Measurements from ENCODE around the gene TACC2.

TACC2 gene

DNA sequence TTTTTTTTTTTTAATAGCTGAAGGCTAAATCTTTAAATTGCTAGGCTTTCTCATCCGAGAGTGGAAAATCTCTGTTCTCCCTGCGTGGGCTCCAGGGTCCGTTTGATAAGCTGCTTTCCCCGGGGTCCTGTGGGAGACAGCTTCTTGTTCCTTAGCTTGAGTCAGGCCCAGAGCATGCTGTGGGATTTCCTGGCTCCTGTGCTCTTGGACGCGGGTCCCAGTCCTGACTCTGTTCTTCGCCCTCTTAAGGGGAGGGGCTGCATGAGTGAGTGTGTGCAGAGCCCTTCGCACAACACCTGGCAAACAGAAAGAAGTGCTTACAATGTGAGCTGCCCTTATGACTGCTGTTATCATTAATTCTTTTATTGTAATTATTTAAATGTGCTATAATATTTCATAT, 133.5 kb downstream of the TACC2 start:
- DNase-seq (ENCODE audit: low read depth, low spot score), result no peak

DNA sequence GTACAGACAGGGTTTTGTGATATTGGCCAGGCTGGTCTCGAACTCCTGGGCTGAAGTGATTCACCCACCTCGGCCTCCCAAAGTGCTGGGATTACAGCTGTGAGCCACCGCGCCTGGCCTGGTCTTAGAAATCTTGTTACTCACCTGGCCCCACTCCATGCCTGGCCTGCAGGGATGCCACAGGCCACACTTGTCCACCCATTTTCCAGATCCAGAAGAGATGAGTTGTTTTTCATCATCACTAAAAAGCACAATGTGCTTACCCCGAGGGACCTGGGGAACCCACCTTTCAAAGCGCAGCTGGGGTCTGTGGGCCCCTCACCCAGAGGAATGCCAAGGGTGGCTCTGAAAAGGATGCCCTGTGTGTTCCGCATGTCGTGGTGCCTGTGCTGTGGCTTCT, 134.2 kb downstream of the TACC2 start:
- no peak for DNase-seq (ENCODE audit: low read depth, low spot score)

DNA sequence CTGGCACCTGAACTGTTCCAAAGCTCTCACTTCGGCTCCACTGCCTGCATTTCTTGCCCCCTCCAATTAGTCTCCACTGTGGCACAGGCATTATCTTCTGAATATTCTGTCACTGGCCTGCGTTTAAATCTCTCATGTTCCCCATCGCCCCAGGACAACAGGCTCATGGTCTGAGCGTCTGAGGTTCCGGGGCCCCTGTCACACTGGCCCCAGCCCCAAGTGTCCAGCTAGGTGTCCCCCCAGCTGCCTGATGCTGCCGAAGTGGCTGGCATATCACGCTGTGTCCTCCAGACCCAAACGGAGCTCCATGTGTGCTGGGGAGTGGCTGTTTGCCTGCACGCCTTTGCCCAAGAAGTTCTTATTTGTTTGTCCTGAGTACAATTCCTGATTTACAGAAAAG, 135.4 kb downstream of the TACC2 start:
- no peak for DNase-seq (ENCODE audit: low read depth, low spot score)

DNA sequence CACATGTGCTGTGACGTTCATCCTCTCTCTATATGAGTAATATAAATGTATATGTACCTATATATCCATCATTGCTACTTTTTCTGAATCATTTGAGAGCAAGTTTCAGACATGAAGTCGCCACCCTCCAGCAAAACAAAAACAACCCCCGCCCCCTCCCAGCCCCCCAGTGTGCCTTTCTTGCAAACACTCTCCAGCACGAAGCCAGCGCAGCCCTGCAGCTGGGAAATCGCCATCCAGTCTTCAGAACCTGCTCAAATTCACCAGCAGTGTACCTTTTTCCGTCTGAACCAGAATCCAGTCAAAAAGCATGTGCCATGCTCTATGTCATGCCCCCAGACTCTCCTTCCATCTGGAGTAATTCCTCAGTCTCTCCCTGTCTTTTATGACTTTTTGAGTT, 135.8 kb downstream of the TACC2 start:
- DNase-seq (ENCODE audit: low read depth, low spot score), result no peak

DNA sequence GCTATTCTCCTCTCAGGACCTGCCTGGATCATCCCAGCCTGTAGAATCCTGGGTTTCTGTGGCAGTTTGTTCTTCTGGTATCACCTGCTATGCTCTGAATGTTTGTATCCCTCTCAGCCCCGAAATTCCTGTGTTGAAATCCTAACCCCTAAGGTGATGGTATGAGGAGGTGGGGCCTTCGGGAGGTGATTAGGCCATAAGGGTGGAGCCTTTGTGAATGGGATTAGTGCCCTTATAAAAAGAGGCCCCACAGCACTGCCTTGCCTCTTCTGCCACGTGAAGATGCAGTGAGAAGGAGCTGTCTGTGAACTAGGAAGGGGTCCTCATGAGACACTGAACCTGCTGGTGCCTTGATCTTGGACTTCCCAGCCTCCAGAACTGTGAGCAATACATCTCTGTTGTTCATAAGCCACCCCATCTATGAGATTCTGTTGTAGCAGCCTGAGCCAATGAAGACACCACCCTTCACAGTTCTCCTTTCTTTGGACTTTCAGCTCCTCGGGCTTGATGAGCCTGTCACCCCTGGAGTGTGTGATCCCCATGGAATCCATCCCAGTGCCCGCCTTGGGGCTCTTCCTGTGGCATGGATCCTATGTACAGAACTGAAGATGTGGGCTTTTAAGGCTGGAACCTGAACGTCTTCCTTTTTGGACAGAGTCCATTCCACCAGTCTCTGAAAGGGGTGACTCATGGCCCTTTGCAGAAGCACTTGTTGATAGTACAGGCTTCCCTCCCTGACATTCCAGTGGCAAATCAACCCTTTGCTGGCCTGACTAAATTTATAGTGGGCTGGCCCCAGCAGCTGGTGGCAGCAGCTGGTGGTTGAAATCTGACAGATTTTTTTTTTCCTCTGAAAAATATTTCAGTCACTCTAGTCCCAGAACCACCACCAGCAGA, 138.0 kb downstream of the TACC2 start:
- no peak for DNase-seq (ENCODE audit: low read depth, low spot score)

DNA sequence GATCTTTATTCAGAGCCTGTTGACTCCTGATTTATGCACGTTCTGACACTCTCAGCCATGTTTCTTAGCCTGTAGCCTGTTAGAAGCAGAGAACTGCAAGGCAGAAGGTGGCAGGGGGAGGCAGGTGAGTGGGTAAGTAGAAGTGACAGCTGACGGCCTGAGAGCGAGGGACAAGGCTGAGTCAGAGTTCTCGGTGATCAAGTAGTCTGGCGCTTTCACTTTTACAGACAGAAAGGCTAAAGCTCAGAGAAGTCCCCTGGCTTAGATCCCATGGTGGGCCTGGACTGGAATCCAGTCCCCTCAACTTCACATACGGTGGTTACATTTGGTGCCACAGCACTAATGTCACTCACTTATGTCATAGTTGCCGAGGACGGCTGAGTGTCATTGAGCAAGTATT, 139.0 kb downstream of the TACC2 start:
- DNase-seq (ENCODE audit: low read depth, low spot score), result no peak

DNA sequence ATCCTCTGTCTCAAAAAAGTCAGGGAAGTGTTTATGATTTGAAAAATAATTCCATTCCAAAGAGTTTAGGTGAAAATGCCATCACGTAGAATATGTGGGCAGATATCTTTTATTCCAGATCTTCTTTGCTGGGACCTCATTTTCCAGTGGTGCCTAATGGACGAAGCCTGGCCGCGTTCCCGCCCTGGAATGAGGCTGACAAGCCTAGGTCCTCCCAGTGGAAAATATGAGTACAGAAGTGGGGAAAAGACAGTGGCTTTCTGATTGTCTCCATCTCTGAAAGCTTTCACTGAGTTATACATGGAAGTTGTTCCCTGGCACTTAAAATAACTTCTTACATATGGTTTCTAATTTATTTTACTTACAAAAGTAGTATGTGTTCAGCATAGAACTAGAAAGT, 139.4 kb downstream of the TACC2 start:
- no peak for DNase-seq (ENCODE audit: low read depth, low spot score)

DNA sequence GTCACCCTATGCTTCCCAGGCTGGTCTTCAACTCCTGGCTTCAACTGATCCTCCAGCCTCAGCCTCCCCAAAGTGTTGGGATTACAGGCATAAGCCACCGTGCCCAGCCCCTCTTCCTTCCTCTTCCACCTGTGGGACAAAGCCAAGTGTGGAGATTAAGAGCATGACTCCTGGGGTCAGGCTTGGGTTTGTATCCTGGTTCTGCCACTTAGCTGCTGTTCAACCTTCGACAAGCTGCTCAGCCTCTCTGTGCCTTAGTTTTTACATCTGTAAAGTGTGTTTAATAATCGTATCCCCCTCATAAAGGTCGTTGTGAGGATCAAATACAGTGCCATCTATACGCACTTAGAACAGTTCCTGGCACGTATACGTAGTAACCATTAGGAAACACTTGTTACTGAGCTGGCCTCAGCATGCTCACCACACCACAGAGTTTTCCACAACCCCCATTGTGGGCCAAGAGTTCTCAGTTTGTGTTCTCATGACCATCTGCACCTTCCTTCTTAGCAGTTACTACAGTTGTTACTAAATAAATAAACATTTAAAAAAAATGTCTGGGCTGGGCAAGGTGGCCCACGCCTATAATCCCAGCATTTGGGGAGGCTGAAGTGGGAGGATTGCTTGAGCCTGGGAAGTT, 141.6 kb downstream of the TACC2 start:
- DNase-seq (ENCODE audit: low read depth, low spot score), result no peak

DNA sequence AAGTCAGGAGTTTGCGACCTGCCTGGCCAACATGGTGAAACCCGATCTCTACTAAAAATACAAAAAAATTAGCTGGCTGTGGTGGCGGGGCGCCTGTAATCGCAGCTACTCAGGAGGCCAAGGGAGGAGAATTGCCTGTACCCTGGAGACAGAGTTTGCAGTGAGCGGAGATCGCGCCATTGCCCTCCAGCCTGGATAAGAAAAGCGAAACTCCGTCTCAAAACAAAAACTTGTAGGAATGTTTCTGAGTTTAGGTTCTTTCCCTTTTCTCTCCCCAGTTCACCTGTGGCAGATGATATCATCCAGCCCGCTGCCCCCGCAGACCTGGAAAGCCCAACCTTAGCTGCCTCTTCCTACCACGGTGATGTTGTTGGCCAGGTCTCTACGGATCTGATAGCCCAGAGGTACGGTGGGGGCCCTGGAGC, 143.4 kb downstream of the TACC2 start:
- no peak for DNase-seq (ENCODE audit: low read depth, low spot score)

DNA sequence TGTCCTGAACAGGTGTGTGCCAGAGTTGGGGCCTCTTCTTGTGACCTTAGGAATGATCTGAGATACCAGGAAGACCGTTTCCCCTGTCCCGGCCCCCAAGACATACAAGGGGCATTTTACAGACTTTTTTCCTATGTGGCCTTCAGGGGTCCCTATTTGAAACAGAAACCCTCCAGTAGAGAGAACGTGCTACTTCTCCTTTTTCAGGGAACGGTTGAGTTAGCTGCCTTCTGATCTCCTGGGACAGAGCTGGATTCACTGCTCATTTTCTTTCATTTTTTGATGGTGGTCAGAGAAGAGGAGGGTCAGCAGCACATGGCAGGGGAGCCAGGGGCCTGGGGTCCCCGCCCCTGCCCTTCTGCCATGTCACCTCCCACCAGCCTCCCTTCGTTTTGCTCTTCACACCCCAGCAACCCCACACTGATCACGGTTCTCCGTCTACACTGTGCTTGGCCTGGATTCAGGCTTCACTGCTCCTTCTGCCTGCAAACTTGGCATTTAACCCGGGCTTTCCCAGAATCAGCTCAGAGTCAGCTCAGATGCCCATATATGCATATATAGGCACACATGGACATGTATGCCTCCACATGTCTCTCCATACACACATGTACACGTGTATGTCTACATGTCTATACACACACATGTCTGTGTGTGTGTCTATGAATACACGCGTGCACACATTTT, 144.1 kb downstream of the TACC2 start:
- DNase-seq (ENCODE audit: low read depth, low spot score), result no peak

DNA sequence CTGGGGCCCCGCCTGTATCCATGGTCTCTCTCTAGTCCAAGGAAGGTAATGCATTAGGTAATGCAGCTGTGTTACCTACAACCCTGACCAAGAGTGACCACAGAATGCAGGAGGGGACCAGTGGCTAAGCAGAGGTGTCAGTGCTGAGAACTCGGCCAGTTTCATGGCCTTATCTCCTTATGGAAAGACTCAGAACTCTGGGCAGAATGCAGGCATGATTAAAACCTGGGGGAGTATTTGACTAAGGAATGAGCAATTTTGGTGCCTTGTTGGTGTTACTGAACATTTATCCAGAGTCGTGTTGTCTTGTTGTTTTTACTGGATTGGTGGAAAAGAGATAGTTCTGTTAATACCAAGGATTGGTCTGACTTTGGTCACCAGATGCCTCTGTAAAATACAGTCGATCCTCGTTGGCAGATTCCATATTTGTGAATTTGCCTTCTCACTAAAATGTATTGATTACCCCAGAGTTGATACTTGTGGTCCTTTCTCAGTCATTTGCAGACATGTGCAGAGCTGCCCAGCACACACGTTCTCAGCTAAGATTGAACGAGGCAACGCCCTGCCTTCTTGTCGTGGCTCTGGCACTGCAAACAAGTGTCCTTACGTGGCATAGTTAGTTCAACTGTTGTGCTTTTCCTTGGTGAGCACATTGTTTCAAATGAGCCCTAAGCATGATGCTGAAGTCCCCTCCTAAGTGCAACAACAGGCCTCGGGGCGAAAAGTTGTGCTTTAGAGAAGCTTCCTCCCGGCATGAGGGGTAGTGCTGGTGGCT, 146.5 kb downstream of the TACC2 start:
- no peak for DNase-seq (ENCODE audit: low read depth, low spot score)

DNA sequence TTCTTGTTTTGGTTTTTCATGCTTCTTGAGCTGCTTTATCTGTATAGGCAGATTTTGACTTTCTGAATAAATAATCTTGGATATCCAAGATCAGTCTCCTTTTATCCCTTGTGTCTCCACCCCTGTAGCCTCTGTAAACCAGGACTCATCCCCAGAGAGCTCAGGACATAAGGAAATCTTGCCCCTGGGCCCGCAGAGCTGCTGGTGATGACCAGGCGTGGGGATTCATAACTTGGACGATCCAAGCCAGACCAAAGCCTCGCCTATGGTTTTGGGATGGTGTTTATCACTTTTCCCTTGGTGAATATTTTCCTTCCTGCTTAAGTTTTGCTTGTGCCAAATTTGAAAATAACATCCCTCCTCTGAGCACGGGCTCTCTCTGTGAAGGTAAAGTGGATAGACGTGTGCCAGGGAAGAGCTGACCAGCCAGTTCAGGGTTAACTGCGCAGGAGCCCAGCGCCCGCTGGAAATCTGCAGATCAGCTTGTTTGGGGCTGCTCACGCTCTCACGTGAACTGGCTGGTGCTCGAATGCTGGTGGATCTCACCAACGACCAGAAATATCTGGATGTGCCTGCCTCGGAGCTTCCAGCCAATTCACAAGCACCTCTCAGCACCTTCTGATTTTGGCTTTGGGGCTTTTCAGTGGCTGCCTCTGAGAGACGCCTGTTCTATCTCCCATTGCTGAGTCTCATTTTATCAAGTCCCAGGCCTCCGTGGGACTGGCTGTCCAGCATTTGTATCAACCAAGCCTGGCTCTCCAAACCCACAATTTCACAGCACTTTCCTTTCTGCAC, 150.1 kb downstream of the TACC2 start:
- no peak for DNase-seq (ENCODE audit: low read depth, low spot score)

DNA sequence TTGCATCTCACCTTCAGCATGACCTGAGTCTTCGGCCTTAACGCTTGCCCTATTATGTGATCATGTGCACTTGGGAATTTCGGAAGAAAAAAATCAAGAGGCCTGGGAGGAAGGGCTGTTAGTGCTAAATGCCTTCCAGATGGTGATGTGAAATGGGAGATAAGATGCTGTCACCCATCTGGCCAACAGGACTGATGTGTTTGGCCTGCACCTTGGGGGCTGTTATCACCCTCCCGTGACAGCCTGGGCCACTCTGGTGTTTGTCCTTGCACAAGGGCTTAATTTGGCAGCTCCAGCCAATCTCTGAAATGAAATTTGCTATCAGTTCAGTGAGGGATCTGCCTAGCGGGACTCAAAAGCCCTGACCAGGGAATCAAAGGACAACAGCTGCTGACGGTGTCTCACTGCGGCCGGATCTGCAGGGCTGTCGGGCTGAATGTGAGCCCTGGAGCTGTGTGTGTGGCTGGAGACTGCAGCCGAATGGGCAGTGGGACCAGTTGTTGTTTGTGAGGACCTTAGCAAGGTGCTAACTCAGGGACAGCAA, 150.7 kb downstream of the TACC2 start:
- no peak for DNase-seq (ENCODE audit: low read depth, low spot score)

DNA sequence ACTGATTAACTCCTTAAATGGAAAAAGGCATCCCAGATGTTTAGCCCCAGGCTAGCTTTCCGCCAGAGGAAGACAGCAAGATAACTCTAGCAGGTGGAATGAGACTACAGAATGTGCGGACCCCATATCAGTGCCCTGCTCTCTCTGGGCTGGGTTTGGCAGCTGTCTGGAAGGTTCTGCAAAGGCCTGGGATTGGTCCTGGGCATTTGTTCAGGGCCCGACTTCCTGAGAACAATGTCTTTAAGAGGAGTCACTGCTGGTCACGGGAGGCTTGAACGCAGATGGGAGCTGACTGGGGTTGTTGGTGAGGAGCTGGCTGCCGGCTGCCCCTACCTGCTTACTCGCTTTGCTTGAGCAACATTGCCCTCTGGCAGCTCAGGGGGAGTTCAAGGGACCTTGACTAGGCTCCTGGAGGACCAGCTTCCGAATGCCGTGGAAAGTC, 151.5 kb downstream of the TACC2 start:
- DNase-seq (ENCODE audit: low read depth, low spot score), result no peak

DNA sequence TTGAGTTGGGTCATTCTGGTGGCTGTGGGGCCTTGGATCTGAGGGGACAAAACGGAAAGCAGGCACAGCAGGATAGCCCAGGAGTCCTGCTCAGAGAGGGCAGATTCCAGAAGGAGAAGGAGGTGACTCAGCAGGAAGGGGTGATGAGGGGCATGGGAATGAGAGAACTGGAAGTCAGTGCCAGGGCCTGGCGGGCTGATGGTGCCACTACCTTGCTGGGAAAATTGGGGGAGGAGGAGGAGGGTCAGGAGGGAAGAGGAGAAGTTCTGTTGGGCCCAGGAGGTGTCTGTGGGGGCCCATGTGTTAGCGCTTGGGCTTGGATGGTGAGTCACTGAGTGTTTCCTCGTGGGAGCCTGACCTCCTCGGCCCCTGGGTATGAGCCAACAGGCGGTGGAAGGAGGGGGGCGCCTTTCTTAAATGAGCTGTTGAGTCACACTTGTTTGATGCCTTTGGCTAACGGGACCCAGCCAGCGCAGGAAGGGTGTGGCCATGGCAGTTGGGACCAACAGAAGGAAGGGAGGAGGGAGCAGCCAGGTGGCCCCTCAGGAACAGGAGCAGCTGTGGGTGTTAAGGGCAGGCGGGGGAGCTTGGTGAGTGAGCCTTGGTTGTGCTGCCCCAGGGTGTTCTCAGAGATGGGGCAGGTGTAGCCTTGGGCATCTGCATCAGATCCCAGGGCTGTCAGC, 152.1 kb downstream of the TACC2 start:
- no peak for DNase-seq (ENCODE audit: low read depth, low spot score)

DNA sequence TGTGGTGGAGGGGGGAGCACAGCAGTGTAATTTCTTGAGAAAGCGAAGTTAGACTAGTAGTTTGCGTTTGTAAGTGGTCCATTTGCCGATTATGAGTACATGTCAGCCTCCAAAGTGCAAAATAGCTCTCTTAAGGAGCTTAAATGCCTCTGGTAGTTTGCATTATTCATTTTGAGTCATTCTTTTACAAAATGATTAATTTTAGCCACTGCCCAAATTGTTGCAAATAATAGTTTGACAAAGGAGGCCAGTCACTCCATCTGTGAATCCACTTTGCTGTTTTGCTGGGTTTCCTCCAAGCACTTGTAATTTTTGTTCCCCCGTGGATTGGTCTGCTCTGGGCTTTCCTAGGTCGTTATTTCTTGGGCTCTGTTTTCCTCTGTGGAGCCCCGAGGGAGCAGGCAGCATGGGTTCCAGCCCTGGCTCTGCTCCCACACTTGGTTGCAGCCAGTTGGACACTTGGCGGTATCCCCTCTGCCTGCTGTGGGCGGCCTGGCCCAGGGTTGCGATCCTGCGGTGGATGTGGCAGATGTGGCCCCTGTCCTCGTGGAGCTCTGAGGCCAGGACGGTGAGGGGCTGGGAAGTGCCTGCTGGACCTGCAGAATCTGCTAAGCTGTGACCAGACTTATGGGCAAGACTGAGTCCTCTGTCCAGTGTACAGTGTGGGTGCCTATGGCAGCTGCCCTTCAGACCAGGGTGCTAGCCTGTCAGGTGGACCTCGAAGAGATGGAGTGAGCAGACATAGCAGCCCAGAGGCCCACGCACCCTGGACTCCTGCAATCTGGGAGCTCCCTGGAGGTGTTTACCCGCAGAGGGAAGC, 153.1 kb downstream of the TACC2 start:
- no peak for DNase-seq (ENCODE audit: low read depth, low spot score)

DNA sequence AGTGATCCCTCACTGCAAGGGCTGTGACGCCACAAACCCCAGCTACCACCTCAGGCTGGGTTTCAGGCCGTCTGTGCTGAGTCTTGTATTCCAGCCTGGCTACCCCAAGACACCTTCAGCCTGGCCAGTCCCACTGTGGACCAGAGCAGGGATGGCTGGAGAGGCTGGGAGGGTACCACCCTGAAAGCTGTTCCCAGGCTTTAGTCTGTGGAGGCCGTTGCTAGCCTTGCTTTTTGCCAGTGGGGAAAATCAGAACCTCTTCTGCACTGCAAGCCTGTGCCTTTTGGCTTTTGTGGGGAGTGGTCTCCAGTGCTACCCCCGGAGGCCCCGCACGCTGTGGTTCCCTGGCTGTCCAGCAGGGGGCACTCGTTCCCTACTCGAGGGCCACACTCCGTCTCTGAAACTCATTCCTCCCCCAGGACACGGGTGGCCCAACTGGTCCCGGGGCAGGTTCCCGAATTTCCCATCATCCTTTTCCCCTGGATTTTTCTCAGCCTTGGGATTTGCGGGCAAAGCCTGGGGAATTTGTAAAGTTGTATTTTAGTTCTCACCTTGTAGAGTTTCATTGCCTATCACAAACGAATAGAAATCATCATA, 153.8 kb downstream of the TACC2 start:
- no peak for DNase-seq (ENCODE audit: low read depth, low spot score)

DNA sequence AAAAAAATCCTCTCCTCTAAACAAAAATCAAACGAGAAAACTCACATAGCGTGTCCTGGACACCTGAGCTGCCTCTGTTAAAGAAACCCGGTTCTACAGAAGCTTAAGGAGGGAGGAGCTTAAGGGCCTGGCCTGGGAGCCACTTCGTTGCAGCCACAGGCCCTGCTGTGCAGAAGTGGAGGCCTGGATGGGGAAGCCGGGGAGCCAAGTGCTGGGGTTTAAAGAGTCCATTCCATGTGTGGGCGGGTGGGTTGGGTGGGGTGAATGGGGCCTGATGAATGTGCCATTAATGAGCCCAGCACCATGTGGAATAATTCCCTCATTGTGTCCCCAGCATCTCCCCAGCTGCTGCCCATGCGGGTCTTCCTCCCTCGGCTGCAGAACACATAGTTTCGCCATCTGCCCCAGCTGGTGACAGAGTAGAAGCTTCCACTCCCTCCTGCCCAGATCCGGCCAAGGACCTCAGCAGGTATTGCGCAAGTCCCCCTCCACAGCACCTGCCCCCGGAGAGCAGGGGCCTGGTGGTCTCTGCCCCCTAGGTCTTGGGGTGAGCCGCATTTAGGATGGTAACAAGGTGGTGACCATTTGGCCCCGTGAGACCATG, 154.4 kb downstream of the TACC2 start:
- DNase-seq (ENCODE audit: low read depth, low spot score), result no peak
